GM12878 (cell line): ENCODE results near the gene DNASE1L1.

ENCODE experiments used
- BRCA1 ChIP-seq: IDR thresholded peaks from 2 replicates; pipeline ENCODE4 v1.6.1; 2011; ENCODE audit warnings: low read depth, low read length, improper control_type of control experiment
- CHD4 ChIP-seq: fragments of 200-600 bp; sonication (generic); IDR thresholded peaks from 2 replicates; pipeline ENCODE4 v1.6.1; 2016; ENCODE audit warnings: mild to moderate bottlenecking
- IKZF1 ChIP-seq: fragments of 450-650 bp; conservative IDR thresholded peaks from 2 replicates; pipeline ENCODE4 v1.6.1; 2017; ENCODE audit warnings: antibody characterized with exemption, mild to moderate bottlenecking
- SIN3A ChIP-seq: IDR thresholded peaks from 2 replicates; pipeline ENCODE4 v1.6.1; 2012; ENCODE audit warnings: low read depth, low read length, improper control_type of control experiment
- SUZ12 ChIP-seq: fragments of 200-600 bp; sonication (generic); IDR thresholded peaks from one replicate; pipeline ENCODE4 v1.6.1; 2018; ENCODE audit warnings: antibody characterized with exemption, mild to moderate bottlenecking; ENCODE audit not compliant: unreplicated experiment
- TF ChIP-seq, protein P1 (sequence below), 3 experiments: IDR thresholded peaks in 2 of 3; conservative IDR thresholded peaks in 1 of 3; 2 replicates each; pipeline ENCODE4 v1.5.1; 2011; ENCODE audit warnings: low read depth in 3 of 3, low read length in 3 of 3, mild to moderate bottlenecking in 3 of 3, control low read depth in 2 of 3, moderate library complexity in 2 of 3, inconsistent platforms in 1 of 3, mixed read lengths in 1 of 3; ENCODE audit not compliant: control insufficient read depth in 2 of 3, insufficient read depth in 1 of 3; ENCODE audit errors: extremely low read depth in 1 of 3
- TF ChIP-seq, protein P2 (sequence below): fragments of 450-650 bp; IDR thresholded peaks from 2 replicates; pipeline ENCODE4 v1.6.1; 2017; ENCODE audit warnings: mild to moderate bottlenecking
- TF ChIP-seq, protein P3 (sequence below): IDR thresholded peaks from 2 replicates; pipeline ENCODE4 v1.6.1; 2012; ENCODE audit warnings: mild to moderate bottlenecking, low read depth, low read length

DNA sequence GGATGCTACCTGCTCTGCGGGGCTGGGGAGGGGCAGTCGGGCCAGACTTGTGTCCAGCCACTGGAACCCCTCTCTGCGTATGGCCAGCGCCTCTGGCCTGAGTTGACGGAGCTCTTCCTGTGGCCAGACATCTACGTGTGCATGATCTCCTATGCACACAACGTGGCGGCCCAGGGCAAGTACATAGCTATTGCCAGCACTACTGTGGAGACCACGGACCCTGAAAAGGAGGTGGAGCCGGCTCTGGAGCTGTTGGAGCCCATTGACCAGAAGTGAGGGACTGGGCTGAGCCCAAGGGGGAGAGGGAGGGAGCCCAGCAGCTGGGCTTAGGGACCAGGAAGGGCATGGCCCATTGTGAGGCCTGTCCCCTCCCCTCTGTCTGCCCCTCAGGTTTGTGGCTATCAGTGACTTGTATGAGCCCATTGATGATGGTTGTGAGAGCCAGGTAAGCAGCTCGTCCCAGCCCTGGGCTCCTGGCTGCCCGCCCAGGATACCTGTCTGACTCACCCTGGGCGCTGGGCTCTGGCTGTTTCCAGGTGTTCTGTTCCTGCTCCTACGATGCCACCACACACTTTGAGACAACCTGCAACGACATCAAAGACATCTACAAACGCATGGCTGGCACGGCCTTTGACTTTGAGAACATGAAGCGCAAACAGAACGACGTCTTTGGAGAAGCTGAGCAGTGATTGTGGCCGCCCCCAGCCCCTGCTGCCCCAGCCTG, 33.1 kb upstream of the DNASE1L1 start:
- TF ChIP-seq SUZ12, result no peak
- TF ChIP-seq, protein P1, sequence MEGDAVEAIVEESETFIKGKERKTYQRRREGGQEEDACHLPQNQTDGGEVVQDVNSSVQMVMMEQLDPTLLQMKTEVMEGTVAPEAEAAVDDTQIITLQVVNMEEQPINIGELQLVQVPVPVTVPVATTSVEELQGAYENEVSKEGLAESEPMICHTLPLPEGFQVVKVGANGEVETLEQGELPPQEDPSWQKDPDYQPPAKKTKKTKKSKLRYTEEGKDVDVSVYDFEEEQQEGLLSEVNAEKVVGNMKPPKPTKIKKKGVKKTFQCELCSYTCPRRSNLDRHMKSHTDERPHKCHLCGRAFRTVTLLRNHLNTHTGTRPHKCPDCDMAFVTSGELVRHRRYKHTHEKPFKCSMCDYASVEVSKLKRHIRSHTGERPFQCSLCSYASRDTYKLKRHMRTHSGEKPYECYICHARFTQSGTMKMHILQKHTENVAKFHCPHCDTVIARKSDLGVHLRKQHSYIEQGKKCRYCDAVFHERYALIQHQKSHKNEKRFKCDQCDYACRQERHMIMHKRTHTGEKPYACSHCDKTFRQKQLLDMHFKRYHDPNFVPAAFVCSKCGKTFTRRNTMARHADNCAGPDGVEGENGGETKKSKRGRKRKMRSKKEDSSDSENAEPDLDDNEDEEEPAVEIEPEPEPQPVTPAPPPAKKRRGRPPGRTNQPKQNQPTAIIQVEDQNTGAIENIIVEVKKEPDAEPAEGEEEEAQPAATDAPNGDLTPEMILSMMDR (IDR thresholded peaks at IDR 0.05 in 2 of 3, conservative IDR thresholded peaks at IDR 0.05 in 1 of 3; ENCODE audit: control insufficient read depth in 2 of 3, extremely low read depth in 1 of 3, insufficient read depth in 1 of 3, low read depth in 3 of 3, low read length in 3 of 3), result no peak
- TF ChIP-seq, protein P2, sequence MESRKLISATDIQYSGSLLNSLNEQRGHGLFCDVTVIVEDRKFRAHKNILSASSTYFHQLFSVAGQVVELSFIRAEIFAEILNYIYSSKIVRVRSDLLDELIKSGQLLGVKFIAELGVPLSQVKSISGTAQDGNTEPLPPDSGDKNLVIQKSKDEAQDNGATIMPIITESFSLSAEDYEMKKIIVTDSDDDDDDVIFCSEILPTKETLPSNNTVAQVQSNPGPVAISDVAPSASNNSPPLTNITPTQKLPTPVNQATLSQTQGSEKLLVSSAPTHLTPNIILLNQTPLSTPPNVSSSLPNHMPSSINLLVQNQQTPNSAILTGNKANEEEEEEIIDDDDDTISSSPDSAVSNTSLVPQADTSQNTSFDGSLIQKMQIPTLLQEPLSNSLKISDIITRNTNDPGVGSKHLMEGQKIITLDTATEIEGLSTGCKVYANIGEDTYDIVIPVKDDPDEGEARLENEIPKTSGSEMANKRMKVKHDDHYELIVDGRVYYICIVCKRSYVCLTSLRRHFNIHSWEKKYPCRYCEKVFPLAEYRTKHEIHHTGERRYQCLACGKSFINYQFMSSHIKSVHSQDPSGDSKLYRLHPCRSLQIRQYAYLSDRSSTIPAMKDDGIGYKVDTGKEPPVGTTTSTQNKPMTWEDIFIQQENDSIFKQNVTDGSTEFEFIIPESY, result no peak
- TF ChIP-seq BRCA1, result no peak
- no peak for TF ChIP-seq IKZF1
- no peak for TF ChIP-seq CHD4
- TF ChIP-seq, protein P3, sequence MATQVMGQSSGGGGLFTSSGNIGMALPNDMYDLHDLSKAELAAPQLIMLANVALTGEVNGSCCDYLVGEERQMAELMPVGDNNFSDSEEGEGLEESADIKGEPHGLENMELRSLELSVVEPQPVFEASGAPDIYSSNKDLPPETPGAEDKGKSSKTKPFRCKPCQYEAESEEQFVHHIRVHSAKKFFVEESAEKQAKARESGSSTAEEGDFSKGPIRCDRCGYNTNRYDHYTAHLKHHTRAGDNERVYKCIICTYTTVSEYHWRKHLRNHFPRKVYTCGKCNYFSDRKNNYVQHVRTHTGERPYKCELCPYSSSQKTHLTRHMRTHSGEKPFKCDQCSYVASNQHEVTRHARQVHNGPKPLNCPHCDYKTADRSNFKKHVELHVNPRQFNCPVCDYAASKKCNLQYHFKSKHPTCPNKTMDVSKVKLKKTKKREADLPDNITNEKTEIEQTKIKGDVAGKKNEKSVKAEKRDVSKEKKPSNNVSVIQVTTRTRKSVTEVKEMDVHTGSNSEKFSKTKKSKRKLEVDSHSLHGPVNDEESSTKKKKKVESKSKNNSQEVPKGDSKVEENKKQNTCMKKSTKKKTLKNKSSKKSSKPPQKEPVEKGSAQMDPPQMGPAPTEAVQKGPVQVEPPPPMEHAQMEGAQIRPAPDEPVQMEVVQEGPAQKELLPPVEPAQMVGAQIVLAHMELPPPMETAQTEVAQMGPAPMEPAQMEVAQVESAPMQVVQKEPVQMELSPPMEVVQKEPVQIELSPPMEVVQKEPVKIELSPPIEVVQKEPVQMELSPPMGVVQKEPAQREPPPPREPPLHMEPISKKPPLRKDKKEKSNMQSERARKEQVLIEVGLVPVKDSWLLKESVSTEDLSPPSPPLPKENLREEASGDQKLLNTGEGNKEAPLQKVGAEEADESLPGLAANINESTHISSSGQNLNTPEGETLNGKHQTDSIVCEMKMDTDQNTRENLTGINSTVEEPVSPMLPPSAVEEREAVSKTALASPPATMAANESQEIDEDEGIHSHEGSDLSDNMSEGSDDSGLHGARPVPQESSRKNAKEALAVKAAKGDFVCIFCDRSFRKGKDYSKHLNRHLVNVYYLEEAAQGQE, result no peak
- no peak for TF ChIP-seq SIN3A
